HTERT RPE-1 (cell line): ENCODE data around the gene SAMD11.

Experiments used
- in situ Hi-C: fragments of 300-500 bp; cut with MboI; formaldehyde crosslinking; loops from 4 replicates; pipeline ENCODE4 v1.14.3; 2020; ENCODE audit warnings: low sequenced_read_pairs

The SAMD11 gene

DNA sequence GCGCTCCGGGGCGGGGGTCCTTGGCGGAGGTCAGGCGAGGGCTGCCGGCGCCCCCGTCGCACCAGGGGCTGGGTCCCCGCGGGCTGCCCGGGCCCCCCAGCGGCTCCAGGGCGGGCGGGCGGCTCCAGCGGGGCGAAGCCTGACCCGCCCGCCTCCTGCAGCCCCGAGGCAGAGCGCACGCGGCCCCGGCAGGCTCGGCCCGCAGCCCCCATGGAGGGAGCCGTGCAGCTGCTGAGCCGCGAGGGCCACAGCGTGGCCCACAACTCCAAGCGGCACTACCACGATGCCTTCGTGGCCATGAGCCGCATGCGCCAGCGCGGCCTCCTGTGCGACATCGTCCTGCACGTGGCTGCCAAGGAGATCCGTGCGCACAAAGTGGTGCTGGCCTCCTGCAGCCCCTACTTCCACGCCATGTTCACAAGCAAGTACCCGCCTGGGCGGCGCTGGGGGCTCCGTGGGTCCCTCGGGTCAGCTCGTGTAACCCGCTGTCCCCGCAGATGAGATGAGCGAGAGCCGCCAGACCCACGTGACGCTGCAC lies 37.5 kb downstream of the SAMD11 start:
- in situ Hi-C loops: no loop called here

DNA sequence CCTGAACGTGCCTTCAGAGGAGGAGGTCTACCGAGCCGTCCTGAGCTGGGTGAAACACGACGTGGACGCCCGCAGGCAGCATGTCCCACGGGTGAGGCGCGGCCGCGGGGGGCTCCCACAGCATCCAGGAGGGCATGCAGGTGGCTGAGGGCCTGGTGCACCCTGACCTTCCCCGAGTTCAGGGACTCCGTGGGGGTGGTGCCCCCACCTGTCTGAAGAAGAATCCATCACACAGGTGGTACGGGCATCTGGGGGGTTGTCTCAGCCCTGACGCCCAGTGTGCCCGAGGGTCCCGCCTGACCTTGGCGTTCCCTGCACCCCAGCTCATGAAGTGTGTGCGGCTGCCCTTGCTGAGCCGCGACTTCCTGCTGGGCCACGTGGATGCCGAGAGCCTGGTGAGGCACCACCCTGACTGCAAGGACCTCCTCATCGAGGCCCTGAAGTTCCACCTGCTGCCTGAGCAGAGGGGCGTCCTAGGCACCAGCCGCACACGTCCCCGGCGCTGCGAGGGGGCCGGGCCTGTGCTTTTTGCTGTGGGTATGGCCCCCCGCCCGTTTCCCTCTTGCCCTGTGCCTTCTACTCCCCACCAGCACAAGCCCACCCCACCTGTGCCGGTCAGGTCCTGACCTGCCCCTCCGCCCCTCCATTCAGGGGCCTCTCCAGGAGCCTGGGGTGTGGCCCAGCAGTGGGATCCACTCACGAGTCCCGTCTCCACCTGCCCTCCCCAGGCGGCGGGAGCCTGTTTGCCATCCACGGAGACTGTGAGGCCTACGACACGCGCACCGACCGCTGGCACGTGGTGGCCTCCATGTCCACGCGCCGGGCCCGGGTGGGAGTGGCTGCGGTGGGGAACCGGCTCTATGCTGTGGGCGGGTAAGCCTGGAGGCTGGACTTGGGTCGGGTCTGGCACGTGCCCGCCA lies 38.9 kb downstream of the SAMD11 start:
- in situ Hi-C loops: no loop called here

DNA sequence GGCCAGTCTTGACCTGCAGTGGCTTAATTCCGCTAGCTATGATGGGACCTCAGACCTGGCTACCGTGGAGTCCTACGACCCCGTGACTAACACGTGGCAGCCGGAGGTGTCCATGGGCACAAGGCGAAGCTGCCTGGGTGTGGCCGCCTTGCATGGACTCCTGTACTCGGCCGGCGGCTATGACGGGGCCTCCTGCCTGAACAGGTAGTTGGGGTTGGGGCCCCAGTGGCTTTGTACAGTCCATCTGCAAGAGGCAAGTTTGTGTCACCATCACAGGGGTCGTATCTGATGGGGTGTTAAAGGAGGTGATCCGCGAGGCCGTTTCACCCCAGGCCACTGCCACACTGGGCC lies 39.6 kb downstream of the SAMD11 start:
- in situ Hi-C loops: no loop called here

GRCh38 chr1:963746-964525 lies 40.2 kb downstream of the SAMD11 start:
- in situ Hi-C loops: no loop called here

DNA sequence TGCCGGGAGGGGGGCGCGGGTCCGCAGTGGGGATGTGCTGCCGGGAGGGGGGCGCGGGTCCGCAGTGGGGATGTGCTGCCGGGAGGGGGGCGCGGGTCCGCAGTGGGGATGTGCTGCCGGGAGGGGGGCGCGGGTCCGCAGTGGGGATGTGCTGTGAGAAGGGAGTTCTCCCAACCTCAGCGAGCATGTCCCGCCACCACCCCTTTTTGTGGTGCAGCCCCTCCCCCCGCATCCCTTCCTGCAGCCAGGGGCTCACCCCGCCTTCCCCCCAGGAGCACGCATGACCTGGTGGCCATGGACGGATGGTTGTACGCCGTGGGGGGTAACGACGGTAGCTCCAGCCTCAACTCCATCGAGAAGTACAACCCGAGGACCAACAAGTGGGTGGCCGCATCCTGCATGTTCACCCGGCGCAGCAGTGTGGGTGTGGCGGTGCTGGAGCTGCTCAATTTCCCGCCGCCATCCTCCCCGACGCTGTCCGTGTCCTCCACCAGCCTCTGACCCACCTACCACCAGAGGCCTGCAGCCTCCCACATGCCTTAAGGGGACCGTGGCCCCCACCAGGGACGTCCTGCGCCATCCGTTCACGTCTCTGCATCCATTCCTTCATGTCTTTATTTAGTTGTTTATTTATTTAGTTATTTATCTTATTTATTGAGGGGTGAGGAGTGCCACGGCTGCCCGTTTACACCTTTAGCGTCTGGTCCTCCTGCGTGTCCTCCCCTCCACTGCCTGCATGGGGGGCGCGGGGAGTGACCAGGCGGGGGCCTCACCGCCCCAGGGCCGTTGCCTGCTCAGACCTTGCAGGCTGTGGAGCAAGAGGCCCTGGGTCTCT lies 41.2 kb downstream of the SAMD11 start:
- in situ Hi-C loops: no loop called here

DNA sequence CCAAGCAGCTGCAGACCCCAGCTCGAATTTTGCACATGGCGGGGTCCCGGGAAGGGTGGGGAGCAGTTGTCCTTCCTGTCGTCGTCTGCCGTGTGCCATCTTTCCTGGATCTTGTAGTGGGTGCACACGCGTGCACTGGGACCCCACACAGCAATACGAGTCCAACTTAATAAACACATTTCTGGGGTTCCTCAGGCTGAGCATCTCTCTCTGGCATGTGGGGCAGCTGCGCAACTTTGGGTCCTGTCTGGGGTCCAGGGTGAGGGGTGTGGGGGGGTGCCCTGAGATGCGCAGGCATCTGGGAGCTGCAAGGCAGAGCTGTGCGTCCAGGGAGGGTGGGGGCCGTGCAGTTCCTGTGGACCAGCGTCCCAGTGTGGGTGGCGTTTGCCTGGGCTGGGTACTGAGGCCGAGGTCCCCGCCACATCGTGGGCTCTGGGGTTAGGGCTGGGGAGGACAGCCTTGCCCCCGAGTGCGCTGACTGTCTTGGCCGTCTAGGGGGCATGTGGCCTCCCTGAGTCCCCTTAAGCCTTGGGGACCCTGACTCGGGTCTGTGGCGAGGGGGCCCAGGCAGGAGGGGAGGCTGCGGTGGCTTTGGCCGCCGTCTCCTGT lies 41.9 kb downstream of the SAMD11 start:
- in situ Hi-C loops: no loop called here

DNA sequence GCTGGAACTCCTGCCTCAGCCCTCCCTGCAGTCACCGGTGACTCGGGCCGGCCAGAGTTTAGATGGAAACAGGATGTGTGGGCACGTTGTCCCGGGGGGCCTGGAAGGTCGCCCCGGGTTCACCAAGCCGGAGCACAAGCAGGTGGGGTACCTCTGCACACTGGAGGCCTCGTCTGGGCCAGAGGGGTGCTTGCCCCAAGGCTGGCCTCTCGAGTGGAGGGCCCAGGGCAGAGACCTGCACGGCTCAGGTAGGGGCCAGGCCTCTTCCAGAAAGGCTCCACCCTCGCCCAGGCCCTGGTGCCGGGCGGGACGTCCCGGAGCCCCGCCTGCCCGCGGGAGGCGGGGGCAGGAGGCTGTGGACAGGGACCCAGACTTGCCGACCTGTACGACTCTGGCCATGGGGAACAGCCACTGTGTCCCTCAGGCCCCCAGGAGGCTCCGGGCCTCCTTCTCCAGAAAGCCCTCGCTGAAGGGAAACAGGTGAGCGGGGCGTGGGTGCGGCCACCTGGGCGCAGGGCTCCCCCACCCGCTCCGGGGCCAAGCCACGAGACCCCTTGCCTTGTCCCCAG lies 42.5 kb downstream of the SAMD11 start, which contains the start of gene PLEKHN1:
PLEKHN1 (plus strand) TSS at position 348 of the 569 bp plus-strand sequence; CDS start at position 398, 50 bp downstream.
- in situ Hi-C loops: no loop called here

DNA sequence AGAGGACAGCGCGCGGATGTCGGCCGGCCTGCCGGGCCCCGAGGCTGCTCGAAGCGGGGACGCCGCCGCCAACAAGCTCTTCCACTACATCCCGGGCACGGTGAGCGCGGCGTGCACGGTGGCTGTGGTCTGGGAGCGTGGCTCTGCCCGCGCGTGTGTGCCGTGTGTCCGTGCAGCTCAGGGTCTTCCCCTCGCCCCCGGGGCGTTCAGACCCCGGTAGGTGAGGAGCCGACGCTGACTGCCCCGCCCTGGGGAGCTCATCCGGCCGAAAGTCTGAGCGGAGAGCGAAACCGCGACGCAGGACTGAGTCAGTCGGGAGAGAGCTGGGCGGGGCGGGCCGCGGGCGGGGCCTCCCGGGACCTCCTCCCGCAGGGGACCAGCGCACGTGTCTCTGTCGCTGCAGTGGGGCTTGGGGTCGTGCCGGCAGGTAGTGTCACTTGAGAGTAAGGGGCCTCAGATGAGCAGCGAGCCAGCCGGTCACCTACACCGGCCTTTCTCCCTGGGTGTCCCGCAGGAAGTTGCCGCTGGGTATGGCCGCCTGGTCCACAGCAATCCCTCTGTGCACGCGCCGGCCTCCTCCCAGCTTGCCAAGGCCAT lies 43.1 kb downstream of the SAMD11 start:
- in situ Hi-C loops: no loop called here

DNA sequence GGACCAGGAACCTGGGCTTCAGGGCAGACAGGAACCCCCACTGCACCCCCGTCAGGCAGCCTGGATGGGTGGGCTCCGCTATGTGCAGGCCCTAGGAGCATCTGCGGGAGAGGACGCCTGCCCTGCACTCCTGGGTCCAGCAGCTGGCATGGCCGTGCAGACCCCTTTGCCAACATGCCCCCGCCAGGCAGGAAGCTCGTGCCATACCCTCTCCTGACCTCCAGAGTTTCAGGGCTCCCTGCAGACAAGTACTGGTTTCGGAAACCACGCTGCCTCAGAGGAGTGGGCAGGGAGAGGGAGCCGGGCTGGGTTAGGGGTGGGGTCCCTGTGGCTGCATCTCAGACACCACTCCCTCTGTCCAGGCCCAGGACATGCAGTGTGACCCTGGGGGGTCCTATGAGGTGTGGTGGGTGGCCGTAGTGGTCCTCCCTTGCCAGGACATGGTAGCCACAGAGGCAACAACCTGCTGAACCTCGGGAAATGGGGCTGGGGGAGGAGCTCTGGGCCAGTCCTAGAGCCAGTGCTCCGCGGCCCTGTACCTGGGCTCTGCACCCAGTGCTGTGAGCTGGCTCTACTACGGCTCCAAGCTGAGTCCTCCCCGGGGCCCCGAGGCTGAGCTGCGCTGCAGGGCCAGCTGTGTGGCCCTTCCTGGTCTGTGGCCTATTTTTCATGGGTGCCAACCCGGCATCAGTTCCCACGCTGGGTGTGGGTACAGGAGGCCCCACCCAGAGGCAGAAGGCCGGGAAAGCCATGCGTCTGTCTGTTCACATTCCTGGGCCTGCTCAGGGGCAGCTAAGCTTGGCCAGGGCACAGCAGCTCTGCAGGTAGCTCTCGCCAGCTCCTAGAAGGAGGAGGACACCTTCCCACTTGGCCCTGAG lies 44.0 kb downstream of the SAMD11 start:
- in situ Hi-C loops: no loop called here

GRCh38 chr1:969260-969855 lies 45.6 kb downstream of the SAMD11 start:
- in situ Hi-C loops: no loop called here

DNA sequence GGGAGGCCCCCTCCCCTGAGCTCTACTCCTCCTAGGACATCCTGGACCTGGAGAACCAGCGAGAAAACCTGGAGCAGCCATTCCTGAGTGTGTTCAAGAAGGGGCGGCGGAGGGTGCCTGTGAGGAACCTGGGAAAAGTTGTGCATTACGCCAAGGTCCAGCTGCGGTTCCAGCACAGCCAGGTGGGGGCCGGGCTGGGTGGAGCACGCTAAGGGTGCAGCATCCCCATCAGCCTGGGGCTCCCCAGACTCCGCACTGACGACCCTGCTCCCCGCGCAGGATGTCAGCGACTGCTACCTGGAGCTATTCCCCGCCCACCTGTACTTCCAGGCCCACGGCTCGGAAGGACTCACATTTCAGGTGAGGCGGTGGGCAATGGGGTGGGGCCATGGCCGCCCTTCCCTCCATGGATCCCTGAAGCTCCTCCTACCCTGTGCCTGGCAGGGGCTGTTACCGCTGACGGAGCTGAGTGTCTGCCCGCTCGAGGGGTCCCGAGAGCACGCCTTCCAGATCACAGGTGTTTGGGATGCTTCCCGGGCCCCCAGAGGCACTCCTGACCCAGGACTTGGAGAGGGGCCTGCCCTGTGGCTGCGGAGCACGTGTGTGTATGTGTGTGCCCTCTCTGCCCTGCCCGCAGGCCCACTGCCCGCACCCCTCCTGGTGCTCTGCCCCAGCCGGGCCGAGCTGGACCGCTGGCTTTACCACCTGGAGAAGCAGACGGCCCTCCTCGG lies 46.7 kb downstream of the SAMD11 start:
- in situ Hi-C loops: no loop called here

DNA sequence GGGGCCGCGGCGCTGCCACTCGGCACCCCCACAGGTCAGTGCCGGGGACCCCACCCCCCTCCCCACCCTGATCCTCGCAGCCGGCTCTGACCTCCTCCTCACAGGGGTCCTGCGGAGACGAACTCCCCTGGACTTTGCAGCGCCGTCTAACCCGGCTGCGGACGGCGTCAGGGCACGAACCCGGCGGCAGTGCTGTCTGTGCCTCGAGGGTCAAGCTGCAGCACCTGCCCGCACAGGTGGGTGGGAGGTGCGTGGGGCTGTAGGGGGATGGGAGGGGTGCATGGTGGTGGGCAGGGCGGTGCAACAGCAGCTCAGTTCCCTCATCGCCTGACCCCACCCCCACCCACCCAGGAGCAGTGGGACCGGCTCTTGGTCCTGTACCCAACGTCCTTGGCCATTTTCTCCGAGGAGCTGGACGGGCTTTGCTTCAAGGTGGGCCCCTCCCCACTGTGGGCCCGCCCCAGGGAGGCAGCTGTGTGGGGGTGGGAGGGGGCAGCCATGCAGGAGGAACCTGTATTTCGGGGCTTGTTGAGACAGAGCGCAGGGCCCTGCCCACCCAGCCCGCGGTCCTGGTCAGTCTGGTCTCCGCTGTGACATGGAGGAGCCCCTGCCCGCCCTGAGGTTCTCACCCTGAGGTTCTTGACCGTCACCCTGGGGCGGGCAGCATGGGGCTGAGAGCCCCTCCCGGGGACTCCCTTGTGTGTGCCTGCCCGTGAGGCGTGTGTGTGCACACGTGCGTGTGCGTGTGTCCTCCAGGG lies 47.4 kb downstream of the SAMD11 start:
- in situ Hi-C loops: no loop called here

GRCh38 chr1:971751-972506 lies 48.2 kb downstream of the SAMD11 start:
- in situ Hi-C loops: no loop called here

DNA sequence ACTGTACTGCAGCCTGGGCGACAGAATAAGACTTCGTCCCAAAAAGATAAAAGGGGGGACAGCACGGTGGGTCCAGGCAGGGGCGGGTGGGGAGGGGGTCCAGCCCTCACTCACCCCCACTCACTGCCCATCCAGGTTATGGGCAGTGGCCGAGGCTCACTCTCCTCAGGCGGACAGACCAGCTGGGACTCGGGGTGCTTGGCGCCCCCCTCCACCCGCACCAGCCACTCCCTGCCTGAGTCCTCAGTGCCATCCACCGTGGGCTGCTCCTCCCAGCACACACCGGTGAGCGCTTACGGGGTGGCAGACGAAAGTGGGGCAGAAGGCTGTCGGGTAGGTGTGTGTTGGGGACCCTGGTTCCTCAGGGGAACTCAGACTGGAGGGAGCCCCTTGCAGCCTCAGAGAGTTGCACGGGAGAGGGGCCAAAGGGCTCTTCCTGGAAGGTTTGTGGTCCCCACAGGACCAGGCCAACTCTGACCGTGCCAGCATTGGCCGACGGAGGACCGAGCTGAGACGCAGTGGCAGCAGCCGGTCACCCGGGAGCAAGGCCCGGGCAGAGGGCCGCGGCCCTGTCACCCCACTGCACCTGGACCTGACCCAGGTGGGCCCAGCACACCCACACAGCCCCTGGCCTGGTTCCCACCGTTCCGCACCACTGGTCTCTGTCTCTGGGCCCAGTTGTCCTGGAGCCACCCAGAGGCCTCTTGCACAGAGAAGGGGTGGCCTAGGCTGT lies 49.2 kb downstream of the SAMD11 start:
- in situ Hi-C loops: no loop called here

- in situ Hi-C loops: no loop called here
These were observed 50.0 kb downstream of the SAMD11 start for GRCh38 chr1:973459-974292.
